HepG2 (cell line): ENCODE data around the gene TLDC2. TPM values are rescaled to one million over a fixed set of nuclear protein-coding genes. Genes with fewer than 3 reads are reported as not detected.

Experiments used
- ATAC-seq: fragments of 200-7000 bp; cut with Tn5 transposase; 3 replicates; pipeline ENCODE4 v1.9.1; 2020; ENCODE audit warnings: mild to moderate bottlenecking, moderate library complexity
- BruUV-seq: library from RNA; stranded (reverse); fragments of 400-500 nt; replicated peaks from 2 replicates; lab custom pipeline; 2021; lab: Mats Ljungman, UMichigan
- CTCF ChIA-PET: fragments of 300-600 bp; formaldehyde crosslinking; extraction: SDS; loops from one replicate; lab custom pipeline; 2021; ENCODE audit warnings: low total read pairs, inconsistent platforms, low intra/inter-chr PET ratio; lab: Yijun Ruan, JAX
- POLR2A ChIA-PET: fragments of 350-600 bp; sonication (Branson Sonifier 250); formaldehyde crosslinking; loops from one replicate; lab custom pipeline; 2020; ENCODE audit warnings: antibody characterized with exemption, inconsistent platforms; lab: Yijun Ruan, JAX
- DNase-seq: peaks from one replicate; pipeline ENCODE4 v3.0.0-alpha.2; 2015; ENCODE audit warnings: low spot score
- FAIRE-seq: peaks from 3 replicates; lab custom pipeline; 2011; peaks lifted over from hg19 to GRCh38; lab: Jason Lieb, UNC
- H2AFZ ChIP-seq: one replicate; pipeline ENCODE4 v1.6.1; 2011; ENCODE audit warnings: low read length, inconsistent platforms
- H3K27ac ChIP-seq: fragments of 300-600 bp; 3 replicates; pipeline ENCODE4 v1.8.0; 2011; ENCODE audit warnings: mixed run types, mild to moderate bottlenecking, mixed read lengths, low read length, inconsistent platforms; ENCODE audit not compliant: insufficient read depth; ENCODE audit errors: extremely low read length
- H3K27me3 ChIP-seq, 2 experiments: fragments of 200-600 bp in 1 of 2; 2 replicates in 1 of 2; 3 replicates in 1 of 2; pipeline versions ENCODE4 v1.6.0 to v1.8.0; 2011; ENCODE audit warnings: low read length in 2 of 2, mild to moderate bottlenecking in 2 of 2, moderate library complexity in 2 of 2, inconsistent platforms in 1 of 2; ENCODE audit not compliant: insufficient read depth in 2 of 2, control insufficient read depth in 1 of 2
- H3K36me3 ChIP-seq, 2 experiments: fragments of 200-600 bp in 1 of 2; replicated peaks in 1 of 2; 2 replicates in 1 of 2; 3 replicates in 1 of 2; pipeline versions ENCODE4 v1.5.1 to v1.8.0; 2011; ENCODE audit warnings: low read length in 2 of 2, inconsistent platforms in 1 of 2; ENCODE audit not compliant: insufficient read depth in 2 of 2, control insufficient read depth in 1 of 2
- H3K4me1 ChIP-seq: 2 replicates; pipeline ENCODE4 v1.5.1; 2012; ENCODE audit warnings: low read length, inconsistent platforms; ENCODE audit not compliant: insufficient read depth
- H3K4me2 ChIP-seq: 2 replicates; pipeline ENCODE4 v1.6.0; 2011; ENCODE audit warnings: low read depth, low read length, inconsistent platforms
- H3K4me3 ChIP-seq, 3 experiments: fragments of 200-600 bp in 1 of 3; sonication (generic), shearing (Covaris generic) in 1 of 3; replicated peaks in 1 of 3; 2 replicates each; pipeline ENCODE4 v1.5.1; 2011 to 2016; ENCODE audit warnings: low read length in 3 of 3, inconsistent platforms in 2 of 3, low read depth in 2 of 3, mild to moderate bottlenecking in 2 of 3, control low read depth in 1 of 3, mixed read lengths in 1 of 3; ENCODE audit not compliant: insufficient read depth in 1 of 3
- H3K79me2 ChIP-seq: one replicate; pipeline ENCODE4 v1.6.1; 2011; ENCODE audit warnings: low read length, inconsistent platforms; ENCODE audit not compliant: insufficient read depth
- H3K9ac ChIP-seq: 2 replicates; pipeline ENCODE4 v1.6.0; 2011; ENCODE audit warnings: mild to moderate bottlenecking, low read depth, low read length, inconsistent platforms; ENCODE audit not compliant: insufficient read depth
- H3K9me3 ChIP-seq: 2 replicates; pipeline ENCODE4 v1.5.1; 2012; ENCODE audit warnings: mild to moderate bottlenecking, low read length
- H4K20me1 ChIP-seq: 2 replicates; pipeline ENCODE4 v1.6.0; 2011; ENCODE audit warnings: inconsistent platforms, mild to moderate bottlenecking, low read length, moderate library complexity; ENCODE audit not compliant: insufficient read depth
- FOSL1 ChIP-seq: sonication (generic); formaldehyde crosslinking; IDR thresholded peaks from 2 replicates; pipeline ENCODE4 v1.9.0; 2021; ENCODE audit warnings: missing genetic modification reagents, borderline replicate concordance
- FOXK1 ChIP-seq: sonication (generic); formaldehyde crosslinking; IDR thresholded peaks from 2 replicates; pipeline ENCODE4 v1.4.0; 2020; ENCODE audit warnings: low read depth, missing genetic modification reagents, borderline replicate concordance
- HES4 ChIP-seq: sonication (generic); formaldehyde crosslinking; IDR thresholded peaks from 2 replicates; pipeline ENCODE4 v1.9.0; 2021; ENCODE audit warnings: mild to moderate bottlenecking, missing genetic modification reagents, borderline replicate concordance
- HNF4A ChIP-seq: sonication (generic); formaldehyde crosslinking; IDR thresholded peaks from 2 replicates; pipeline ENCODE4 v1.4.0; 2020; ENCODE audit warnings: missing genetic modification reagents
- MXD3 ChIP-seq: IDR thresholded peaks from 2 replicates; pipeline ENCODE4 v1.6.1; 2016; ENCODE audit warnings: mild to moderate bottlenecking, missing biosample characterization, missing genetic modification reagents
- NR2F6 ChIP-seq, 2 experiments: IDR thresholded peaks; 2 replicates each; pipeline ENCODE4 v1.6.1; 2016; ENCODE audit warnings: antibody characterized with exemption in 1 of 2, mild to moderate bottlenecking in 1 of 2
- ZBTB26 ChIP-seq: IDR thresholded peaks from 2 replicates; pipeline ENCODE4 v1.6.1; 2016; ENCODE audit warnings: missing compliant biosample characterization, missing genetic modification reagents, borderline replicate concordance
- ZFP82 ChIP-seq: sonication (generic); formaldehyde crosslinking; IDR thresholded peaks from 2 replicates; pipeline ENCODE4 v1.5.1; 2020; ENCODE audit warnings: mild to moderate bottlenecking, missing genetic modification reagents, borderline replicate concordance
- ZNF124 ChIP-seq: sonication (generic); formaldehyde crosslinking; IDR thresholded peaks from 2 replicates; pipeline ENCODE4 v1.4.0; 2020; ENCODE audit warnings: missing genetic modification reagents
- ZNF263 ChIP-seq: sonication (generic); formaldehyde crosslinking; IDR thresholded peaks from 2 replicates; pipeline ENCODE4 v1.4.0; 2020; ENCODE audit warnings: missing genetic modification reagents
- ZNF607 ChIP-seq: sonication (generic); formaldehyde crosslinking; IDR thresholded peaks from 2 replicates; pipeline ENCODE4 v1.5.1; 2020; ENCODE audit warnings: missing genetic modification reagents, mild to moderate bottlenecking, borderline replicate concordance
- ZNF770 ChIP-seq: sonication (generic); formaldehyde crosslinking; IDR thresholded peaks from 2 replicates; pipeline ENCODE4 v1.5.0; 2020; ENCODE audit warnings: mild to moderate bottlenecking, missing genetic modification reagents
- ZNF83 ChIP-seq: sonication (generic); formaldehyde crosslinking; IDR thresholded peaks from 2 replicates; pipeline ENCODE4 v1.4.0; 2020; ENCODE audit warnings: missing genetic modification reagents, mild to moderate bottlenecking, borderline replicate concordance
- WGBS: methylation state at CpG from one replicate; pipeline ENCODE4 v1.1.6; 2017; ENCODE audit warnings: low lambda C conversion rate; 5-methylcytosine and 5-hydroxymethylcytosine counted together
- in situ Hi-C: cut with HindIII; loops from 2 replicates; pipeline ENCODE4 v1.10.0; 2017; ENCODE audit warnings: low pct_unique_long_range_greater_than_20kb; ENCODE audit not compliant: extremely low pct_ligation_motif_present
- intact Hi-C: fragments of 100-400 bp; cut with micrococcal nuclease; formaldehyde crosslinking; loops from one replicate; pipeline ENCODE4 v1.10.0; 2022; ENCODE audit not compliant: unreplicated experiment
- polyA plus RNA-seq, 8 experiments: library from polyadenylated mRNA; depleted of rRNA in 3 of 8; stranded (reverse) in 7 of 8; unstranded in 1 of 8; fragments of >200 nt; fragmentation: Illumina TruSeq in 4 of 8; extraction: Trizol in 4 of 8; gene quantifications; 2 replicates each; pipeline versions ENCODE4 v1.2.1 to v1.2.3, GENCODE V29; 2011 to 2016; ENCODE audit warnings: low read depth in 4 of 8, missing spikeins in 1 of 8, mixed read lengths in 1 of 8; ENCODE audit not compliant: insufficient read depth in 1 of 8
- total RNA-seq, 5 experiments: library from RNA; depleted of rRNA; stranded (reverse); fragments of >200 nt; fragmentation: Illumina TruSeq; extraction: Trizol; gene quantifications; 2 replicates each; pipeline ENCODE4 v1.2.3, GENCODE V29; 2016; ENCODE audit warnings: low read depth in 1 of 5

TLDC2 gene
- total and polyA plus RNA-seq, 2 of the 13 experiments (the other 11 are each of a cell fraction or from before 2014, with no cell fraction given) = 1.5 to 1.6 TPM

GRCh38 chr20:36848677-36849076 is 27.3 kb upstream of the TLDC2 start:
- no peak overlapping the region for H3K27ac ChIP-seq
- H3K36me3 ChIP-seq = peaks cover 2 to 3% of the 10 kb centered on the region in 2 experiments; a peak in 1 of 5 replicates
- DNase-seq (no peak), ATAC-seq (no peak), FAIRE-seq (peak; percentile 8)
- TF ChIP-seq HNF4A (peak; percentile 18; the same call in 1 of the 2 replicates), ZFP82 (no peak)
- H2AFZ ChIP-seq = no peak overlapping the region
- no peaks in the 10 kb centered on the region; the same call in 1 of the 2 replicates for H3K9me3 ChIP-seq
- peaks cover 7% of the 10 kb centered on the region for H3K79me2 ChIP-seq
- POLR2A ChIA-PET = no interaction called here
- CTCF ChIA-PET = no interaction called here
- no peak overlapping the region for H3K4me3 ChIP-seq
- BruUV-seq = no TSS peak
- no peak overlapping the region for H3K9ac ChIP-seq
- H3K4me2 ChIP-seq = no peak overlapping the region
- peaks cover 24% of the 10 kb centered on the region for H3K4me1 ChIP-seq
- peaks cover 5% of the 10 kb centered on the region; the same call in 1 of the 2 replicates for H4K20me1 ChIP-seq
- intact Hi-C loops (no loop called here), in situ Hi-C loops (no loop called here)
- H3K27me3 ChIP-seq = no peaks in the 10 kb centered on the region

GRCh38 chr20:36849333-36850065 is 26.4 kb upstream of the TLDC2 start:
- CTCF ChIA-PET = no interaction called here
- FAIRE-seq = peak; percentile 15

More at GRCh38 chr20:36849333-36850065, 26.4 kb upstream of the TLDC2 start:
- ATAC-seq = no peak
- Histone ChIP-seq H3K36me3 (peaks cover 2 to 3% of the 10 kb centered on the region in 2 experiments; a peak in 1 of 5 replicates), H3K9me3 (no peaks in the 10 kb centered on the region; the same call in 1 of the 2 replicates), H3K4me1 (peaks cover 24% of the 10 kb centered on the region), H3K9ac (no peak overlapping the region), H4K20me1 (peaks cover 5% of the 10 kb centered on the region; the same call in 1 of the 2 replicates), H2AFZ (no peak overlapping the region), H3K4me3 (no peak overlapping the region), H3K27ac (no peak overlapping the region), H3K4me2 (no peak overlapping the region), H3K79me2 (peaks cover 7% of the 10 kb centered on the region), H3K27me3 (no peaks in the 10 kb centered on the region)
- no TSS peak for BruUV-seq
- 0 out of 2 replicates have a peak, but pooled peaks have one; percentile 36 for TF ChIP-seq HES4
- TF ChIP-seq MXD3 (CRISPR knock-in tag) = 0 out of 2 replicates have a peak, but pooled peaks have one; percentile 14
- no peak for TF ChIP-seq ZNF124 (CRISPR knock-in tag)
- peak; percentile 76; the same call in 1 of the 2 replicates for TF ChIP-seq ZNF770 (CRISPR knock-in tag)
- TF ChIP-seq ZNF83 (CRISPR knock-in tag) = 0 out of 2 replicates have a peak, but pooled peaks have one; percentile 37
- TF ChIP-seq FOSL1 (CRISPR knock-in tag) = no peak
- TF ChIP-seq ZNF263 (CRISPR knock-in tag) = peak; percentile 89
- TF ChIP-seq FOXK1 (CRISPR knock-in tag) = no peak
- TF ChIP-seq NR2F6 (IDR thresholded peaks at IDR 0.05) = peak; percentile 17; the same call in 1 of the 2 replicates
- peak; percentile 57 for TF ChIP-seq NR2F6 (CRISPR knock-in tag; IDR thresholded peaks at IDR 0.05)
- peak; percentile 40; the same call in 1 of the 2 replicates for TF ChIP-seq ZNF607 (CRISPR knock-in tag)
- peak; percentile 33; the same call in 1 of the 2 replicates for TF ChIP-seq HNF4A
- TF ChIP-seq ZBTB26 (CRISPR knock-in tag) = no peak
- WGBS = 96% methylated on average over 9 of the region's 9 CpGs
- intact Hi-C loops = no loop called here
- no peak for DNase-seq
- POLR2A ChIA-PET = no interaction called here
- in situ Hi-C loops = no loop called here
